Adrenal gland (tissue), 12 donors: Measurements from ENCODE around the gene GLRX. TPM values are rescaled to one million over a fixed set of nuclear protein-coding genes. Genes with fewer than 3 reads are reported as not detected.

Experiments used
- DNase-seq, 7 donors: peaks; one replicate each; pipeline ENCODE4 v3.0.0-alpha.2; 2019 to 2020
- H3K27ac ChIP-seq, 5 donors: fragments of 200-600 bp; sonication (generic) in 4 of 5; 1 replicate in 3 of 5; 2 replicates in 2 of 5; pipeline versions ENCODE4 v1.5.1 to v1.8.0; 2016 to 2020; ENCODE audit warnings: mild to moderate bottlenecking in 1 of 5
- H3K27me3 ChIP-seq: fragments of 200-600 bp; 2 replicates; pipeline ENCODE4 v1.8.0; 2021
- H3K36me3 ChIP-seq, 2 donors: fragments of 200-600 bp; replicated peaks in 1 of 2; 1 replicate in 1 of 2; 2 replicates in 1 of 2; pipeline versions ENCODE4 v1.5.1 to v1.8.0; 2018 to 2022
- H3K4me1 ChIP-seq, 2 donors: fragments of 200-600 bp; replicated peaks in 1 of 2; 1 replicate in 1 of 2; 2 replicates in 1 of 2; pipeline versions ENCODE4 v1.5.1 to v1.8.0; 2018 to 2021
- H3K4me3 ChIP-seq, 4 donors: fragments of 200-600 bp; sonication (generic) in 3 of 4; one replicate each; pipeline ENCODE4 v1.5.1; 2016 to 2018
- H3K9me3 ChIP-seq, 3 donors: fragments of 200-600 bp; sonication (generic) in 1 of 3; replicated peaks in 1 of 3; 1 replicate in 2 of 3; 2 replicates in 1 of 3; pipeline versions ENCODE4 v1.5.1 to v1.8.0; 2016 to 2021
- POLR2A ChIP-seq, 2 donors: fragments of 450-650 bp; IDR thresholded peaks; one replicate each; pipeline ENCODE4 v1.6.1; 2017; ENCODE audit warnings: antibody characterized with exemption in 2 of 2, mild to moderate bottlenecking in 2 of 2, moderate library complexity in 1 of 2
- WGBS, 4 donors: extraction: QIAGEN DNeasy Blood & Tissue Kit in 2 of 4; methylation state at CpG; one replicate each; pipeline versions ENCODE4 v1.1.5 to v1.1.7; 2013 to 2017; 5-methylcytosine and 5-hydroxymethylcytosine counted together
- intact Hi-C, 2 donors: fragments of 100-400 bp; cut with DNase I; formaldehyde crosslinking; loops; one replicate each; pipeline versions ENCODE4 v1.14.1 to v1.15.0; 2022 to 2023
- polyA plus RNA-seq, 3 donors: library from polyadenylated mRNA; stranded (reverse); fragments of 200-250 nt in 2 of 3; fragments of 350-450 nt in 1 of 3; fragmentation: Illumina TruSeq in 1 of 3; extraction: RNeasy Lipid Tissue Mini Kit (QIAGEN cat#74804) in 1 of 3; gene quantifications; one replicate each; pipeline ENCODE4 v1.2.3, GENCODE V29; 2013 to 2014
- total RNA-seq, 9 donors: library from RNA; depleted of rRNA in 4 of 9; stranded (reverse); fragments of >200 nt in 4 of 9; fragments of 120-200 nt in 1 of 9; fragmentation: NEBNext Ultra II Directional in 1 of 9; extraction: Animal tissue kit (Norgen Biotek cat#: 25700) in 1 of 9; gene quantifications; one replicate each; pipeline versions ENCODE4 v1.1.0 to v1.2.4, GENCODE V29; 2013 to 2023
- TF ChIP-seq, protein P1 (sequence below), 6 experiments: fragments of 450-650 bp in 4 of 6; fragments of 200-600 bp in 2 of 6; sonication (generic) in 1 of 6; IDR thresholded peaks; 1 replicate in 5 of 6; 2 replicates in 1 of 6; pipeline versions ENCODE4 v1.5.1 to v1.8.0; 2016 to 2021; ENCODE audit warnings: antibody characterized with exemption in 6 of 6, mild to moderate bottlenecking in 2 of 6, moderate library complexity in 1 of 6
- donor health status: healthy with polysubstance abuse.
- donor health status: Bipolar disorder and iron deficiency.
- donor health status: DM: yes; HTN: yes; CAD: no.
- donor health status: DM: no; HTN: no; CAD: no.
- donor health status: DM: no; HTN: no; CAD: no.
- donor health status: DM: yes; HTN: yes; CAD: no.

GLRX gene
- total and polyA plus RNA-seq, 12 donors: 55.7 to 279 (median 116) TPM

DNA sequence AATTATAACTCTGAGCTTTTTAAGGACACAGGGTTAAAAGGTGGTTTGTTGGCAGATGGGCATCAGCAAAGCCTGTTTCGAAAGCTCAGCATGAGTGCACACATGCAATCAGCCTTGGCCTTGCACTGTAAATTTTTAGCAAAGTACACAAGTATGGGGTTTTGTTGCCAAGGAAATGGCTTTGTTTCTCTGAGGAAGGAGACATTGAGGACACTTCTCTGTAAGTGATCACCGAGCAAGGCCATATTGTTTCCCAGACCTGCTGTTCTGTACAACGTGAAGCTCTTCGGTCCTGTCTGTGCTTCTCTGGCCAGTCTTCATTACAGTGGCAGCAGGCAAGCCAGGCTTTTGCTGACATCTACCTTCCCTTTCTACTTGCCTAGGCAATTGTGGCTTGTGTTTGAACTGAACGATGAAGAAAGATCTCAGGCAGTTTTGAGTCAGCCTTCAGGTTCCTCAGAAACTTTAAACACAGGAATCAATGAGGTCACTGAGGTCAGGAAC lies 27.9 kb upstream of the GLRX start:
- WGBS, 4 donors: 39 to 48% (median 41%) methylated on average over 5 of the region's 5 CpGs
- no peaks in the 10 kb centered on the region for H3K36me3 ChIP-seq
- TF ChIP-seq, protein P1, sequence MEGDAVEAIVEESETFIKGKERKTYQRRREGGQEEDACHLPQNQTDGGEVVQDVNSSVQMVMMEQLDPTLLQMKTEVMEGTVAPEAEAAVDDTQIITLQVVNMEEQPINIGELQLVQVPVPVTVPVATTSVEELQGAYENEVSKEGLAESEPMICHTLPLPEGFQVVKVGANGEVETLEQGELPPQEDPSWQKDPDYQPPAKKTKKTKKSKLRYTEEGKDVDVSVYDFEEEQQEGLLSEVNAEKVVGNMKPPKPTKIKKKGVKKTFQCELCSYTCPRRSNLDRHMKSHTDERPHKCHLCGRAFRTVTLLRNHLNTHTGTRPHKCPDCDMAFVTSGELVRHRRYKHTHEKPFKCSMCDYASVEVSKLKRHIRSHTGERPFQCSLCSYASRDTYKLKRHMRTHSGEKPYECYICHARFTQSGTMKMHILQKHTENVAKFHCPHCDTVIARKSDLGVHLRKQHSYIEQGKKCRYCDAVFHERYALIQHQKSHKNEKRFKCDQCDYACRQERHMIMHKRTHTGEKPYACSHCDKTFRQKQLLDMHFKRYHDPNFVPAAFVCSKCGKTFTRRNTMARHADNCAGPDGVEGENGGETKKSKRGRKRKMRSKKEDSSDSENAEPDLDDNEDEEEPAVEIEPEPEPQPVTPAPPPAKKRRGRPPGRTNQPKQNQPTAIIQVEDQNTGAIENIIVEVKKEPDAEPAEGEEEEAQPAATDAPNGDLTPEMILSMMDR (IDR thresholded peaks at IDR 0.05): no peak
- TF ChIP-seq POLR2A (IDR thresholded peaks at IDR 0.05): no peak
- H3K9me3 ChIP-seq: no peaks in the 10 kb centered on the region
- peak overlapping the region; percentile 5 to 79 (median 40) for H3K27ac ChIP-seq
- intact Hi-C loops: loop anchor here in 1 of 2 donors (10.0 kb wide), 1 partner anchor 754 kb away; no protein-coding TSS in a partner anchor
- peaks cover 0 to 16% of the 10 kb centered on the region in 2 donors for H3K4me1 ChIP-seq
- H3K4me3 ChIP-seq: no peak overlapping the region
- peak in 5 of 7 donors; percentile 57 to 78 (median 63) for DNase-seq
- no peaks in the 10 kb centered on the region for H3K27me3 ChIP-seq

DNA sequence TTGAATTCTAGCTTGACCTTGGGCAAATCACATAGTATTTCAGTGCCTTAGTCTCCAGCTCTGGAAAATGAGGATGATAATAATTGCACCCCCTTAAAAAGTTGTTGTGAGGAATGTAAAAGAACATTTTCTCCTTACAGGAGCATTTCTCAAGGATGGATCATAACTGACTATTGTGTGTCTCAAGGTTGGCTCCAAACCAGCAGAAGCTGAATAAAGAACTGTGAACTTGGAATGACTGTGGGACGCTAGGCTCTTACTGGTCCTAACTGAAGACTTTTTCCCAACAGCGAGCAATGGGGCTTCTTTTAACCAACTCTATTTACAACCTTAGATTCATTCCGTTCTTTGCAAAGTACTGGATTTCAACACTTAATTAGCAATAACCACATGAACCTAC lies 26.2 kb upstream of the GLRX start:
- no peaks in the 10 kb centered on the region for H3K36me3 ChIP-seq
- intact Hi-C loops: no loop called here
- H3K27me3 ChIP-seq: no peaks in the 10 kb centered on the region
- DNase-seq: no peak
- 68 to 78% (median 74%) methylated on average over 3 of the region's 3 CpGs for WGBS, 4 donors
- no peaks in the 10 kb centered on the region for H3K9me3 ChIP-seq
- H3K27ac ChIP-seq: peak overlapping the region in 1 of 5 donors; percentile 7
- no peak overlapping the region for H3K4me3 ChIP-seq
- H3K4me1 ChIP-seq: peaks cover 0 to 19% of the 10 kb centered on the region in 2 donors
- no peak for TF ChIP-seq POLR2A (IDR thresholded peaks at IDR 0.05)
- TF ChIP-seq, protein P1 (IDR thresholded peaks at IDR 0.05): no peak

DNA sequence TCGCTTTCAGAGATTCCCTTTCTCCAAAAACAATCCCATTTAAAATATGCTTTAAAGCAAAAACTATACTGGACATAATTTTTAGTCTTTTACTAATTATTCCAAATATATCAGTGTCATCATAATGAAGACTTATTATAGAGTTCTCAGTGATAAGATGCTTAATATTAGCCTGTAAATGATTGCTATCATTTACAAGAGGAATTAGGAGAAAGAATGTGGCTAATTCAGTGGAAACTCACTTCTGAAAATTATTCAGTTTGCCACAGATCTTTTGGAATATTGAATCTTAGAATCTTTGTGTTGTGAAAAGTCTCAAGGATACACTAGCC lies 24.7 kb upstream of the GLRX start:
- no peak for DNase-seq
- TF ChIP-seq, protein P1 (IDR thresholded peaks at IDR 0.05): no peak
- no peak for TF ChIP-seq POLR2A (IDR thresholded peaks at IDR 0.05)
- no peak overlapping the region for H3K4me3 ChIP-seq
- H3K27me3 ChIP-seq: no peaks in the 10 kb centered on the region
- peaks cover 9 to 33% of the 10 kb centered on the region in 2 donors for H3K4me1 ChIP-seq
- H3K9me3 ChIP-seq: no peaks in the 10 kb centered on the region
- H3K27ac ChIP-seq: no peak overlapping the region
- intact Hi-C loops: no loop called here
- H3K36me3 ChIP-seq: no peaks in the 10 kb centered on the region
- 3 to 19% (median 14%) methylated on average over 1 of the region's 1 CpG for WGBS, 4 donors

DNA sequence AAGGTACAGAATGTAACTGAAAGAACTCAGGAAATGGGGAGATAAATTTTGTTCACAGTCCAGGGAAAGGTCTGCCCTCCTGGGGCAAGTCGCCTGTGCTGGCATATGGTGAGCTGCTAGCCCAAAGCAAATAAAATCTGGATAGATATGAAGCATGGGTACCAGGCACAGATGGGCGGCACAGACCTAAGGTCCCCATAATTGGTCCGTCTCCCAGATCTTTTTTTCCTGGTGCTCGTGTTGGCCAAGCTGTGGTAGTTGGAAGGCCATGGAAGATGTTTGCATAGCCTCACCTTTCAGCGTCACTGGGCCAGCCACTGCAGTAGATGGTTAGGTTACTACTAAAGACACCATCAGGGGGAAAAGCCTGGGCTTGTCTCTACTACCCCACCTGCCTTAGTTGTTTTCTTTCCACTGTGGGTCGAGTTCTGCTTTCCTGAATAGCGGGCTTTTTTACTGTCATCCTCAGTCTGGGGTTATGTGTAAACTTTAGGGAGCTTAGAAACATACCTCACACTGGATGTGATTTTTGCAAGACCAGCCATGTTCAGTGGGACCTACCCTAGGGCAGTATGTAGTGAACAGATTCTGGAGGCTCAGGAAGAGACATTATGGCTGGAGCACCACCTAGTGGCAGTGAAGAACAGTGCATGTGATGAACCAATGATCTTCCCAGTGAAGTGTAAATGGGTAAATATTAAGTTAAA lies 24.2 kb upstream of the GLRX start:
- intact Hi-C loops: no loop called here
- TF ChIP-seq, protein P1 (IDR thresholded peaks at IDR 0.05): peak; percentile 88 to 97 (median 96)
- no peak for TF ChIP-seq POLR2A (IDR thresholded peaks at IDR 0.05)

More for the DNA sequence above, 24.2 kb upstream of the GLRX start:
- no peak overlapping the region for H3K4me3 ChIP-seq
- H3K4me1 ChIP-seq: peaks cover 9 to 36% of the 10 kb centered on the region in 2 donors
- WGBS, 4 donors: 64 to 77% (median 76%) methylated on average over 7 of the region's 7 CpGs
- no peaks in the 10 kb centered on the region for H3K27me3 ChIP-seq
- DNase-seq: peak; percentile 62 to 89 (median 71)
- H3K27ac ChIP-seq: no peak overlapping the region
- H3K36me3 ChIP-seq: no peaks in the 10 kb centered on the region
- H3K9me3 ChIP-seq: no peaks in the 10 kb centered on the region
